GM12891 (cell line): Measurements from ENCODE around the gene CACNB1.

ENCODE experiments used
- POLR2A ChIP-seq: IDR thresholded peaks from 2 replicates; pipeline ENCODE4 v1.6.1; 2011; ENCODE audit warnings: low read depth, low read length, control low read depth
- POLR2AphosphoS5 ChIP-seq: IDR thresholded peaks from 2 replicates; pipeline ENCODE4 v1.6.1; 2011; ENCODE audit warnings: low read depth, low read length, control low read depth

DNA sequence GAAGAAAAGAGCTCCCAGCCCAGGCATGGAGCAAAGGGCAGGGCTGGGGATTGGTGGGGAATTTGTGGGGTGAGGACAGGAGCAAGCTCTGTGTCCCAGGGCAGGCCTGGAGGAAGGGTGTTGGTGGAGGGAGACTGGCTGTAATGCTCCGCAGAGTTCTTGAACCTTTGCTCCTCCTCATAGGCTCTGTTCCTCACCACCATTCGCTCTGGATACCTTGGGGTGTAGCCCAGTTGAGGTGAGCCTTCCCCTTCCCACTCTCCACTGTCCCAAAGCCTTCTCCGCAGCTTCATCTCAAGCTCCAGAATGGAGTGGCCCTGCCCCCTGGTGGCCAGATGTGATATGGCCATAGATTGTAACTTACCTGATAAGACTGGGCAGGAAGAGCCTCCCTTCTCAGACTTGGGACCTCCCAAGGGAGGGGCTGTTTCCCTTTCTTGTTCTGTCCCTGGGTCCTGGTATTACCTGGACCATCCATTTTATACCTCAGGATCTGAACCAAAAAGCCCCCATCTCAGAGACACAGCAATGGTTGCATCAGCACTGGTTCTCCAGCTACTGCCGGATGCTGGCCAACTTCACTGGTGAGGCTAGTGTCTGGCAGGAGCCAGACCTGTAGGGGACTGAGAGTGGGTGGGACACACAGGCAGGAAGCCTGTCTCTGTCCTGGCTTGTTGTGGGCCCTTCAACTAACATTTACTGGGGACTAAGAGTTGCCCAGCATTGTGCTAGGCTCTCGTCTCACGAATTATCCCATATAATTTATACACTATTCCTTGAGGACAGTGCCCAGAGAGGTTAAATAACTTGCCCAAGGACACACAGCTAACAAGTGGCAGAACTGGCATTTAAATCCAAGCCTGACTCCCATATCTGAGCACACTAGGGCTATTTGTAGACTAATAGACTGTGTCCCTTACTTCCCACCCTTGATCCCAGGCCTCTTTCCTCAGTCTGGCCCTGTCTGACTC lies 47.4 kb upstream of the CACNB1 start:
- TF ChIP-seq POLR2A, result no peak
- TF ChIP-seq POLR2AphosphoS5, result no peak
